ENCODE data around the gene ZNF669. TPM values are rescaled to one million over a fixed set of nuclear protein-coding genes. Genes with fewer than 3 reads are reported as not detected.

ZNF669 gene
- polyA plus RNA-seq, 3 donors = 5.1 to 8.9 (median 8.9) TPM

- Histone ChIP-seq H3K4me3 (replicated peaks in 1 of 3; ENCODE audit: low read depth in 2 of 3, low read length in 3 of 3) (peak overlapping the region; percentile 14 to 75 (median 27)), H4K20me1 (ENCODE audit: insufficient read depth, low read length) (no peaks in the 10 kb centered on the region), H3K36me3 (replicated peaks in 1 of 2; ENCODE audit: control insufficient read depth in 1 of 2, insufficient read depth in 2 of 2, low read length in 2 of 2) (no peaks in the 10 kb centered on the region), H3K4me2 (replicated peaks; ENCODE audit: extremely low read depth, low read length, poor library complexity, severe bottlenecking) (peak overlapping the region; percentile 88), H3K4me1 (ENCODE audit: control insufficient read depth in 1 of 2, insufficient read depth in 2 of 2, low read length in 2 of 2) (peaks cover 12 to 18% of the 10 kb centered on the region in 2 donors), H3K9me3 (replicated peaks in 1 of 2; ENCODE audit: control insufficient read depth in 1 of 2, insufficient read depth in 1 of 2, low read length in 2 of 2) (peaks cover 10 to 20% of the 10 kb centered on the region in 2 donors), H3K79me2 (ENCODE audit: insufficient read depth, low read length) (no peaks in the 10 kb centered on the region), H3K9ac (ENCODE audit: insufficient read depth, low read length, poor library complexity, severe bottlenecking) (peak overlapping the region; percentile 65), H3K27me3 (ENCODE audit: control insufficient read depth in 2 of 2, insufficient read depth in 2 of 2, low read length in 2 of 2) (peaks cover 25 to 56% of the 10 kb centered on the region in 2 donors), H3K27ac (ENCODE audit: low read depth in 1 of 2, low read length in 2 of 2) (no peak overlapping the region), H2AFZ (ENCODE audit: insufficient read depth, low read depth, low read length, poor library complexity, severe bottlenecking) (peak overlapping the region; percentile 83)
- Mint-ChIP-seq H3K9me3 (peaks cover 3 to 39% (median 26%) of the 10 kb centered on the region in 7 donors), H3K27me3 (ENCODE audit: low read depth in 3 of 3) (peaks cover 49 to 71% (median 66%) of the 10 kb centered on the region in 3 donors), H3K27ac (peak overlapping the region in 3 of 7 donors; percentile 12 to 29 (median 27)), H3K4me3 (peak overlapping the region; percentile 78 to 94), H3K36me3 (peaks cover 5 to 7% of the 10 kb centered on the region in 2 donors), H3K4me1 (peaks cover 10% of the 10 kb centered on the region)
- intact Hi-C loops (cut with micrococcal nuclease) = no loop called here
- 13% methylated on average over 28 of the region's 30 CpGs for WGBS (ENCODE audit: insufficient coverage)
- TF ChIP-seq CTCF (IDR thresholded peaks at IDR 0.05) = no peak
- DNase-seq = peak in 1 of 3 donors; percentile 12
Measured at GRCh38 chr1:247110627-247111258, 6.6 kb upstream of the ZNF669 start.

GRCh38 chr1:247107694-247108093 is 3.5 kb upstream of the ZNF669 start:
- H3K27ac Mint-ChIP-seq = no peak overlapping the region
- H3K27me3 Mint-ChIP-seq (ENCODE audit: low read depth in 3 of 3) = peaks cover 34 to 52% (median 47%) of the 10 kb centered on the region in 3 donors
- peaks cover 12 to 59% (median 42%) of the 10 kb centered on the region in 7 donors for H3K9me3 Mint-ChIP-seq
- H4K20me1 ChIP-seq (ENCODE audit: insufficient read depth, low read length) = no peaks in the 10 kb centered on the region
- H3K4me2 ChIP-seq (replicated peaks; ENCODE audit: extremely low read depth, low read length, poor library complexity, severe bottlenecking) = no peak overlapping the region
- DNase-seq = no peak
- intact Hi-C loops (cut with micrococcal nuclease) = loop anchor here in 1 of 2 donors (10.0 kb wide), 1 partner anchor 107 kb away; no protein-coding TSS in a partner anchor
- no peak overlapping the region for H3K27ac ChIP-seq (ENCODE audit: low read depth in 1 of 2, low read length in 2 of 2)
- WGBS (ENCODE audit: insufficient coverage) = 98% methylated on average over 4 of the region's 7 CpGs
- no peak for TF ChIP-seq CTCF (IDR thresholded peaks at IDR 0.05)
- peaks cover 22 to 25% of the 10 kb centered on the region in 2 donors for H3K9me3 ChIP-seq (replicated peaks in 1 of 2; ENCODE audit: control insufficient read depth in 1 of 2, insufficient read depth in 1 of 2, low read length in 2 of 2)
- no peak overlapping the region for H3K9ac ChIP-seq (ENCODE audit: insufficient read depth, low read length, poor library complexity, severe bottlenecking)
- peaks cover 22 to 42% of the 10 kb centered on the region in 2 donors for H3K27me3 ChIP-seq (ENCODE audit: control insufficient read depth in 2 of 2, insufficient read depth in 2 of 2, low read length in 2 of 2)
- no peak overlapping the region for H3K4me3 ChIP-seq (replicated peaks in 1 of 3; ENCODE audit: low read depth in 2 of 3, low read length in 3 of 3)
- H3K36me3 Mint-ChIP-seq = peaks cover 13% of the 10 kb centered on the region in 2 donors
- H3K79me2 ChIP-seq (ENCODE audit: insufficient read depth, low read length) = peaks cover 14% of the 10 kb centered on the region
- H3K4me1 ChIP-seq (ENCODE audit: control insufficient read depth in 1 of 2, insufficient read depth in 2 of 2, low read length in 2 of 2) = peaks cover 24 to 30% of the 10 kb centered on the region in 2 donors
- peaks cover 24% of the 10 kb centered on the region for H3K4me1 Mint-ChIP-seq
- no peaks in the 10 kb centered on the region for H3K36me3 ChIP-seq (replicated peaks in 1 of 2; ENCODE audit: control insufficient read depth in 1 of 2, insufficient read depth in 2 of 2, low read length in 2 of 2)
- H3K4me3 Mint-ChIP-seq = peak overlapping the region in 1 of 2 donors; percentile 12
- no peak overlapping the region for H2AFZ ChIP-seq (ENCODE audit: insufficient read depth, low read depth, low read length, poor library complexity, severe bottlenecking)
